Measurements from ENCODE around the gene C17orf107.
"Not testable (repeated sequence)": the region's sequence is repeated elsewhere in the genome, so short reads cannot be mapped to it uniquely, and the experiment has no call there.

The C17orf107 gene

DNA sequence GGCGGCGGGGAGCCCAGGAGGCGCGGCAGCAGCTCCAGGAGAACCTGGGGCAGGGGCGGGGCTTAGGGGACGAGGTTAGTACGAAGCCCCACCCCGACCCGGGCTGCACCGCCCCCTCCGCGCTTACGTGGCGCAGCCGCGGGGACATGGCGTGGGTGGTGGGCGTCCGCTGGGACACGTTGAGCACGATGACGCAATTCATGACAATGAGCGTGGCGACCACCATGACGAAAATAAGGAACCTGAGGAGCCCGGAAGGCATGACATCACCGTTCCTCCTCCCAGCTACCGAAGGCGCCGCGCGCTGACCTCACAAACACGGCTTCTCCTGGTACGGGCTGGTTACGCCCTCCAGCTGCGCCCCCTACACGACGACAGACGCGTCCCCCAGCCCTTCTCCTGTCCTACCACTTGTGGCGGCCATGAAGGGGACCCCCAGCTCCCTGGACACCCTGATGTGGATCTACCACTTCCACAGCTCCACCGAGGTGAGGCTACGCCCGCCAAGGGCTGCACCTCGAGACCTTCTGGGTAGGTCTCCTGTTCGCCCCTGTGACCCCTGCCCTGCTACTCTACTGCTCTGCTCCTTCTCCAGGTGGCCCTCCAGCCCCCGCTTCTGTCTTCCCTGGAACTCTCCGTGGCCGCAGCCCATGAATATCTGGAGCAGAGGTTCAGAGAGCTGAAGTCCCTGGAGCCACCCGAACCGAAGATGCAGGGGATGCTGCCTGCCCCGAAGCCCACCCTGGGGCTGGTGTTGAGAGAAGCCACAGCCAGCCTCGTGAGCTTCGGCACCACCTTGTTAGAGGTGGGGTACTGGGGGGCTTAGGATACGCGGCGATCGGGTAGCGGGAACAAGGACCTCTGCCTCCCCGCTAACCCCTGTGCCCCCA is at the start of gene C17orf107:
Gene C17orf107 (plus strand): TSS at position 196 of the 890 bp plus-strand sequence. CDS start 227 bp downstream, at position 423.
- no peaks in the 10 kb centered on the region for H3K9me3 Mint-ChIP-seq
- H3K27me3 Mint-ChIP-seq (ENCODE audit: low read depth), result peaks cover 6% of the 10 kb centered on the region
- H3K27ac Mint-ChIP-seq, result peak within 1 kb of the TSS; percentile 78
- H3K4me1 Mint-ChIP-seq (ENCODE audit: low read depth), result peaks cover 26% of the 10 kb centered on the region
- peaks cover 7% of the 10 kb centered on the region for H3K36me3 Mint-ChIP-seq (ENCODE audit: low read depth)
- H3K4me3 Mint-ChIP-seq, result peak within 1 kb of the TSS; percentile 87

DNA sequence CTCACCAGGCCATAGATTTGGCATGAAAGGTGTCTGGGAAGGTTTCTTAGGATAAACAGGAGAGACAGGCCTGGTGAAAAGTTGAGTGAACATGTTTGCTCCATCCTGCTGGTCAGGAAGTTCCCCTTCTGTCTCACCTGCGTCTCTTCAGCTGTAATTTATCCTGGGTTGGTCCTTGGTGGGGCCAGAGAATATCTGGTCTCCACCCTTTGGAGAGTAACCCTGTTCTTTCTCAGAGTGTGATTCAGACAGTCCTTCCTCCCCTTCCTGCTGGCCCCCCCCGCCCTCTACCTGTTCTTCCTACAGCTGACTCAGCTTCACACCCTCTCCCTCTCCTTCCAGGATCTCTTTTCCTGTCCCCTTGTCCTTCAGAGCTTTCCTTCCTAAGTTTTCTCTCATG is 49.1 kb upstream of the C17orf107 start:
- Mint-ChIP-seq H3K27ac (no peak overlapping the region), H3K4me3 (no peak overlapping the region), H3K4me1 (ENCODE audit: low read depth) (peaks cover 26% of the 10 kb centered on the region), H3K36me3 (ENCODE audit: low read depth) (peaks cover 26% of the 10 kb centered on the region), H3K27me3 (ENCODE audit: low read depth) (no peaks in the 10 kb centered on the region), H3K9me3 (peaks cover 7% of the 10 kb centered on the region)

DNA sequence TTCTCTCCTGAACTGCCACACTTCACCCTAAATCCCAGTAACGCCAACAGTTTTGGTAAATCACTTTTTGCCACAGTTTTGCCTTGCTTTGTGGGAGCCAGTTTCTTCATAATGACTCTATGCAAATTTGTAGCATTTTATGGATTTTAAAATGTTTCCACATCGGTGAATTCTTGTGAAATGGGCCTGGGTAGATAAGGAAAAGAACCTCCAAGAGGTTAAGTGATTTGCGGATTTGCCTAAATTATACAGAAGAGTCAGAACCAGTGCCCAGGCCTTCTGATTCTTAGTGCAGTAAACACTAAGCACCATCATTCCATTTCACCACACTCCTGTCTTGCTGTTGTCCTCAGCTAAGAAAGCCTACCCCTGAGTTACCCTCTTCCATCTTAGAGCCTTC is 48.3 kb upstream of the C17orf107 start:
- peaks cover 7% of the 10 kb centered on the region for H3K9me3 Mint-ChIP-seq
- H3K27ac Mint-ChIP-seq, result no peak overlapping the region
- no peak overlapping the region for H3K4me3 Mint-ChIP-seq
- peaks cover 25% of the 10 kb centered on the region for H3K36me3 Mint-ChIP-seq (ENCODE audit: low read depth)
- peaks cover 26% of the 10 kb centered on the region for H3K4me1 Mint-ChIP-seq (ENCODE audit: low read depth)
- no peaks in the 10 kb centered on the region for H3K27me3 Mint-ChIP-seq (ENCODE audit: low read depth)

DNA sequence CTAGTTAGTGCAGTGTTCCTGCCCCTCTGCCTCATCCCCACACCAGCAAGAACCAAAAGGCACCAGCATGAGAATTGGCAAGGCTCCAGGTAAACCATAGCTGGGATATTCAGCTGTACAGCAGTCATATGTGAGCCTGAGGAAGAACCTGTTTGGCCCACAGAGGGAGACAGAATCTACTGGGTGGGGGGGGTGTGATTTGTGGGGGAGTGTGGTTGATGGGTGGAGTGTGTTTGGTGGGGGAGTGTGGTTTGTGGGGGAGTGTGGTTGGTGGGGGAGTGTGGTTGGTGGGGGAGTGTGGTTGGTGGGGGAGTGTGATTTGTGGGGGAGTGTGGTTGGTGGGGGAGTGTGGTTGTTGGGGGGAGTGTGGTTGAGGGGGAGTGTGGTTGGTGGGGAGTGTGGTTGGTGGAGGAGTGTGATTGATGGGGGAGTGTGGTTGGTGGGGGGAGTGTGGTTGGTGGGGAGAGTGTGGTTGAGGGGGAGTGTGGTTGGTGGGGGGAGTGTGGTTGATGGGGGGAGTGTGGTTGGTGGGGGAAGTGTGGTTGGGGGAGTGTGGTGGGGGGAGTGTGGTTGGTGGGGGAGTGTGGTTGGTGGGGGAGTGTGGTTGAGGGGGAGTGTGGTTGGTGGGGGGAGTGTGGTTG is 46.6 kb upstream of the C17orf107 start:
- Mint-ChIP-seq H3K27me3 (ENCODE audit: low read depth) (no peaks in the 10 kb centered on the region), H3K36me3 (ENCODE audit: low read depth) (peaks cover 38% of the 10 kb centered on the region), H3K4me1 (ENCODE audit: low read depth) (peaks cover 26% of the 10 kb centered on the region), H3K27ac (peak overlapping the region; percentile 86), H3K4me3 (no peak overlapping the region), H3K9me3 (peaks cover 7% of the 10 kb centered on the region)

DNA sequence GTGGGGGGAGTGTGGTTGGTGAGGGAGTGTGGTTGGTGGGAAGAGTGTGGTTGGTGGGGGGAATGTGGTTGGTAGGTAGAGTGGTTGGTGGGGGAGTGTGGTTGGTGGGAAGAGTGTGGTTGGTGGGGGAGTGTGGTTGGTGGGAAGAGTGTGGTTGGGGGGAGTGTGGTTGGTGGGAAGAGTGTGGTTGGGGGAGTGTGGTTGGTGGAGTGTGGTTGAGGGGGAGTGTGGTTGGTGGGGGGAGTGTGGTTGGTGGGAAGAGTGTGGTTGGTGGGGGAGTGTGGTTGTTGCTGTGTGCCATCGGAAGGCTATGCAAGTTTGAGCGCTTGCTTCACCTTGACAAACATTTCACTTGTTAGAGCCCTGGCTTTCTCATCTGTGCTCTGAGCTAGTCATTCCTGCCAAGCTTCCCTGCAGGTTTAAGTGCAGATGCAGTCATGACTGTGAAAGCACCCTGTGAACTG is 46.1 kb upstream of the C17orf107 start:
- peak overlapping the region; percentile 69 for H3K27ac Mint-ChIP-seq
- no peaks in the 10 kb centered on the region for H3K27me3 Mint-ChIP-seq (ENCODE audit: low read depth)
- H3K4me3 Mint-ChIP-seq, result no peak overlapping the region
- peaks cover 7% of the 10 kb centered on the region for H3K9me3 Mint-ChIP-seq
- H3K36me3 Mint-ChIP-seq (ENCODE audit: low read depth), result peaks cover 39% of the 10 kb centered on the region
- peaks cover 28% of the 10 kb centered on the region for H3K4me1 Mint-ChIP-seq (ENCODE audit: low read depth)

DNA sequence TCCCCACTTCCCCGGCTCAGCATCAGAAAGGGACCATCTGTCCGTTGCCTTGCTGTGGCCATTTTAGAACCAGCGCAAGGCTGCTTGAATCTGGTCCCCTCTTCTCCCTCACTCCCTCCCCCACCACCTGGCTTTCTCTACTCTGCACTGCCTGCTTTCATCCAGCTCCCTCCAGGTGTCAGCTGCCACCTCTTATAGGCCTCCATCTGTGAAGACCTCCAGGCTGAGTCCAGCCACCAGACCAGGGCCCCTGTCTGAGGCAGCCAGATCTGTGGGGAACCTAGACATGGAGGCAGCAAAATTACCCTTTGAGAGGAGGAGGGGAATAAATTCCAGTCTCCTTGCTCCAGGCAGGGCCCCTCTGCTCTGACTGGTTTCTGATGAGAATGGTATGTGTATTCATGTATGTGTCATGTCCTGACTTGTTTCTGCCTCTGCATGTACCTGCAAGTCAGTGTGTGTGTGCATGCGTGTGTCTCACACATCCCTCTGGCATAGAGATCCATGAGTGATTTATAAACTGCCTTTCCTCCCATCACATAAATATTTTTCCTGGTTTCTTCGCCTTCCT is 45.1 kb upstream of the C17orf107 start:
- peaks cover 7% of the 10 kb centered on the region for H3K9me3 Mint-ChIP-seq
- peaks cover 31% of the 10 kb centered on the region for H3K4me1 Mint-ChIP-seq (ENCODE audit: low read depth)
- peak overlapping the region; percentile 41 for H3K27ac Mint-ChIP-seq
- peaks cover 39% of the 10 kb centered on the region for H3K36me3 Mint-ChIP-seq (ENCODE audit: low read depth)
- H3K27me3 Mint-ChIP-seq (ENCODE audit: low read depth), result no peaks in the 10 kb centered on the region
- H3K4me3 Mint-ChIP-seq, result no peak overlapping the region

DNA sequence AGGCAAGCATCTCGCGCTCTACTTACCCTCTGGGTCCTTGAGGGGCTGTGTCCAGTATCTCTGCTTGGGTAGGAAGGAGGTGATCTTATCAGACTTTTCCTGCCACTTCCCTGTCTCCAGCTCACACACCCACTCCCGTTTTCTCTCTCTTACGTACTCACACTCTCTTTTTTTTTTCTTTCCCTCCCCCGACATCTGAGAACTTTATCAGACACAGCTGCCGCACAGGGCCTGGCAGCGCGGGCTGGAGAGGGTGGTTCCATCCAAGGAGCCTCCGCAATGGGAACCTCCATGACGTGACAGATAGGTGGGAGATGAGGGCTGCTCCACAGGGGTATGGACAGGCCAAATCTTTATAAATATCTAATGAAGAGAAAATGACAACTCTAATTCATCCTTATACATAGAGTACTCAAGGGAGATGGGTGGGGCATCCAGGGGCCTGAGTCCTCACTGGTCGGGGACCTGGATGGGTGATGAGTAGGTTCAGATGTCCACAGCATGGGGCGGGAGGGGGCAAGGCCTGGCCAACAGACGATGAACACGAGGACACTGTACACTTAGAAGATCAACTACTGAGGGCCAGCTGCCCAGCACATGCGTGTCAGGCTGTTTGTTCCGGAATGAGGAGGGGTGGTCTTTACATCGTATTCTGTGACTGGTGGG is 42.9 kb upstream of the C17orf107 start:
- H3K4me3 Mint-ChIP-seq, result no peak overlapping the region
- H3K4me1 Mint-ChIP-seq (ENCODE audit: low read depth), result peaks cover 21% of the 10 kb centered on the region
- no peak overlapping the region for H3K27ac Mint-ChIP-seq
- H3K27me3 Mint-ChIP-seq (ENCODE audit: low read depth), result no peaks in the 10 kb centered on the region
- peaks cover 7% of the 10 kb centered on the region for H3K9me3 Mint-ChIP-seq
- H3K36me3 Mint-ChIP-seq (ENCODE audit: low read depth), result peaks cover 33% of the 10 kb centered on the region

DNA sequence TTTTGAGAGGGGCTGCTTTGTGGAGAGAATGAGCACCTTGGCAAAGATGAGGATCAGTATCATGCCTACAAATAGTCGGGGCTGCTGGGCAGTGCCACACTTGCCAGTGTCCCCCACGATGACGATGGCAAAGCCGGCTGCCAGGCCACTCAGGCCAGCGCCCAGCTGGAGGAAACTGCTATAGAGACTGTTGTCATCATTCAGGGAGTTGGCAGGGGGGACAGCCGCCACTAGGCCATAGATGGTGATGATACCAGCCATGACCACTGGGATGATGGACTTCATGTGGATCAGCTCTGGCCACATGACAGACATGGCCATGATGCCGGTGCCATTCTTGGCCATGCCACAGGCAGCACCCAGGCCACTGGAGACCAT is 42.4 kb upstream of the C17orf107 start:
- peaks cover 19% of the 10 kb centered on the region for H3K4me1 Mint-ChIP-seq (ENCODE audit: low read depth)
- peaks cover 32% of the 10 kb centered on the region for H3K36me3 Mint-ChIP-seq (ENCODE audit: low read depth)
- H3K4me3 Mint-ChIP-seq, result no peak overlapping the region
- peaks cover 5% of the 10 kb centered on the region for H3K9me3 Mint-ChIP-seq
- H3K27ac Mint-ChIP-seq, result no peak overlapping the region
- H3K27me3 Mint-ChIP-seq (ENCODE audit: low read depth), result no peaks in the 10 kb centered on the region

DNA sequence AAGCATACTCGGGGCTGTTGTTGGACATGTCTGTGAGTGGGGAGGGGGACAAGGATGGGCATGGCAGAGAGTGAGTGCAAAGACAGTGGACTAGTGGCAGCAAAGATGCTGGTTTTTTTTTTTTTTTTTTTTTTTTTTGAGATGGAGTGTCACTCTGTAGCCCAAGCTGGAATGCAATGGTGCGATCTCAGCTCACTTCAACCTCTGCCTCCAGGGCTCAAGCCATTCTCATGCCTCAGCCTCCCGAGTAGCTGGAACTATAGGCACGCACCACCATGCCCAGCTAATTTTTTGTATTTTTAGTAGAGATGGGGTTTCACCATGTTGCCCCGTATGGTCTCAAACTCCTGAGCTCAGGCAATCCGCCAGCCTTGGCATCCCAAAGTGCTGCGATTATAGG is 42.0 kb upstream of the C17orf107 start:
- H3K27me3 Mint-ChIP-seq (ENCODE audit: low read depth); H3K4me3 Mint-ChIP-seq; H3K9me3 Mint-ChIP-seq; H3K27ac Mint-ChIP-seq: not testable (repeated sequence)
- H3K4me1 Mint-ChIP-seq (ENCODE audit: low read depth), result peaks cover 16% of the 10 kb centered on the region
- peaks cover 28% of the 10 kb centered on the region for H3K36me3 Mint-ChIP-seq (ENCODE audit: low read depth)

DNA sequence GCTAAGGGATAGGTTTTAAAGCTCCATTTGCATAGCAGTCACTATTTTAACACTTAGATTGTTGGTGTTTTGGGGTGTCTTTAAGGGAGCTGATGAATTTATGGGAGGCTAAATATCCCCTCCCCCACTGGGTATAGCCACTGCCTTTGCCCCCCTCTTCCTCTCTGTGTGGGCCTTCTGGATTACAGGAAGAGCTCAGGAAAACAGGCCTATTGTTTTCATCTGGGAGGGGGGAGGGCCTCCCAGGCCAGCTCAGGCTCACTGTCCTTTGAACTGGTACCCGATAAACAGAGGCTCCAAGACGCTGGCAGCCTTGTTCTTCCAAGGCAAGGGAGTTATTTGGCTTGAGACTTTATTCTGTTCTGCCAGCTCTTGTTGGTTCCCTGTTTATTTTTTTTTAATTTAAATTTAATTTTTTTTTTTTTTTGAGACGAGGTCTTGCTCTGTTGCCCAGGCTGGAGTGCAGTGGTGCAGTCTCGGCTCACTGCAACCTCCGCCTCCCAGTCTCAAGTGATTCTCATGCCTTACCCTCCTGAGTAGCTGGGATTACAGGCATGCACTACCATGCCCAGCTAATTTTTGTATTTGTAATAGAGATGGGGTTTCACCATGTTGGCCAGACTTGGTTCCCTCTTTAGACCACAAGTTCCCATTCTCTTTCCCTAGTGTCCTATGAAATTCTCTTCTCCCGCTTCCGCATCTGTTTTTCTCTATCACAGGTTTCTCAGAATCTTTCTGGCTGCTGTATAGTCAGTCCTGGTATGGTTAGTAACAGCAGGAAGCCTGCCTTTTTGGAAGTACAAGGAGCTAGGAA is 41.1 kb upstream of the C17orf107 start:
- H3K27me3 Mint-ChIP-seq (ENCODE audit: low read depth), result no peaks in the 10 kb centered on the region
- peaks cover 14% of the 10 kb centered on the region for H3K4me1 Mint-ChIP-seq (ENCODE audit: low read depth)
- no peak overlapping the region for H3K27ac Mint-ChIP-seq
- no peaks in the 10 kb centered on the region for H3K9me3 Mint-ChIP-seq
- no peak overlapping the region for H3K4me3 Mint-ChIP-seq
- H3K36me3 Mint-ChIP-seq (ENCODE audit: low read depth), result peaks cover 26% of the 10 kb centered on the region

DNA sequence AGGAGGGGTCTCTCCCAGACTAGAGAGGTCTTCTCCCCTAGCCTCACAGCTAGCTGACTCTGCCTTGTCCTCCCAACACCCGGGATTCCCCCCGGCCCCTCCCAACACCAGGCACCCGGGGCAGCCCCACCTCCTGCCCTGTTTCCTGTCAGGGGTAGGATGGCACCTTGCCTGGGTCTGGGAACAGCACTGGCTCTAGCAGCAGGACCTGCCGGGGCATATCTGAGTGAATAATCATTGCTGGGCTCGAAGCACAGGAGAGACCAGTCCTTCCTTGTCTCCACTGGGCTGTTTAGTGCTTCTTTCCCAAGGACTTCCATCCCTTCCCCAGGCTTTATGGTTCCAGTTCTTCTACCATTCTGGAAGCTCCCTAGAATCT is 40.5 kb upstream of the C17orf107 start:
- no peak overlapping the region for H3K4me3 Mint-ChIP-seq
- H3K4me1 Mint-ChIP-seq (ENCODE audit: low read depth), result peaks cover 14% of the 10 kb centered on the region
- peaks cover 23% of the 10 kb centered on the region for H3K36me3 Mint-ChIP-seq (ENCODE audit: low read depth)
- H3K27me3 Mint-ChIP-seq (ENCODE audit: low read depth), result no peaks in the 10 kb centered on the region
- no peak overlapping the region for H3K27ac Mint-ChIP-seq
- H3K9me3 Mint-ChIP-seq, result no peaks in the 10 kb centered on the region

DNA sequence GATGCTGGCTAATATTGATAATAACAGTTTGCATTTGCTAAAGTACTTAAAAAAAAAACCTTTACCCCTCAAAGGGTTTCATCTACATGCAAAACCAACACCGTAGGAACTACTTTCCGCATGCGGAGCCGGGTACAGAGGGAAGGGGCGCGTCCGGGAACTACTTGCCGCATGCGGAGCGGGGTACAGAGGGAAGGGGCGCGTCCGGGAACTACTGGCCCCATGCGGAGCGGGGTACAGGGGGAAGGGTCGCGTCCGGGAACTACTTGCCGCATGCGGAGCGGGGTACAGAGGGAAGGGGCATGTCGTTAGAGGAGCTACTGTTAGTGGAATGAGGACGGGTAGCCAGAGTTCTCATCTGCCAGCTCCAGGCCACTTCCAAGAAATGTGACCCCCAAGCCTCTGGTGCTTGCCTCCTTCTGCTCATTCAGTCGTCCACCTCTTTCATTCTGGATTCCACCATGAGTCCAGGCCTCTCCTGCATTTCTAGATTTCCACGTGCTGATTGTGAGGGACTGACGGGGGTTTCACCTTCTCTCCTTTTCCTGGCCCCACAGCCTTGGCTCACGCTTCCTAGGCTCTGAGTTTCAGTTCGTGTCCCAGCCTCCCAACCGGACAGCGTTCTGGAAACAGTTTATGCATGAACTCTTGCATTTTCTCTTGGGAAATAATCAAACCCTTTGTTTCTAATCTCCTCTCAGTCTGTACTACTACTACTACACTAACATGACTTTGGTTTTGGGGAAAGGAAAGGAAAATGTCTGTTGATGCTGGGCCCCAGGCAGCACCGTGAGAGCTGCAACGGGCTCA is 39.3 kb upstream of the C17orf107 start:
- H3K4me1 Mint-ChIP-seq (ENCODE audit: low read depth), result peaks cover 9% of the 10 kb centered on the region
- no peaks in the 10 kb centered on the region for H3K9me3 Mint-ChIP-seq
- no peak overlapping the region for H3K27ac Mint-ChIP-seq
- H3K27me3 Mint-ChIP-seq (ENCODE audit: low read depth), result no peaks in the 10 kb centered on the region
- H3K36me3 Mint-ChIP-seq (ENCODE audit: low read depth), result peaks cover 16% of the 10 kb centered on the region
- H3K4me3 Mint-ChIP-seq, result no peak overlapping the region

DNA sequence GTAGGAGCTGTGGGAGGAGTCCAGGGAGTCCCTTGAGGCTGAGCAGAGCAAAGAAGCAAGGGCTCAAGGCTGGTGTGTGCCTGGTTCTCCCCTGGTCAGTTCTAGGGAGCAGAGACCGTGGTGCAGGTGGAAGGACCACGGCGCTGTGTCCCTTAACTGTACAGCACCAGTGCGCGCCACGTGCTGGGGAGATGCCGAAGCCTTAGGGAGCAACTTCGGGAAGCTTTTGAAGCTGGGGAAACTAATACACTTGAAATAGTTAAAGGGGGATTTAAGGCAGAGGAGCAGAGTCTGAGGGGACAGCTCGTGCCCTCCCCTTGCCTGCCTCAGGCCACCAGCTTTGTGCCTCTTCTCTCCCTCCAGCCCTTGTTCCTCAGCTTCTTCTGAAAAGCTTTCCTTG is 38.7 kb upstream of the C17orf107 start:
- Mint-ChIP-seq H3K9me3 (no peaks in the 10 kb centered on the region), H3K27me3 (ENCODE audit: low read depth) (no peaks in the 10 kb centered on the region), H3K4me3 (no peak overlapping the region), H3K4me1 (ENCODE audit: low read depth) (peaks cover 9% of the 10 kb centered on the region), H3K27ac (no peak overlapping the region), H3K36me3 (ENCODE audit: low read depth) (peaks cover 16% of the 10 kb centered on the region)
